K562 (cell line): Measurements from ENCODE around the gene PACS2. TPM values are rescaled to one million over a fixed set of nuclear protein-coding genes. Genes with fewer than 3 reads are reported as not detected.

Source experiments
- ATAC-seq: fragments of 200-7000 bp; cut with Tn5 transposase; 3 replicates; pipeline ENCODE4 v1.9.1; 2020; ENCODE audit warnings: moderate library complexity
- BruUV-seq: library from RNA; stranded (reverse); fragments of 400-500 nt; replicated peaks from 2 replicates; lab custom pipeline; 2021; lab: Mats Ljungman, UMichigan
- CTCF ChIA-PET: fragments of 300-600 bp; formaldehyde crosslinking; extraction: SDS; loops from one replicate; lab custom pipeline; 2021; ENCODE audit warnings: low intra/inter-chr PET ratio; lab: Yijun Ruan, JAX
- POLR2A ChIA-PET: fragments of 300-600, 350-650 bp; sonication (Branson Sonifier 250); formaldehyde crosslinking; extraction: SDS; loops from one replicate; lab custom pipeline; 2021; ENCODE audit warnings: antibody characterized with exemption, inconsistent platforms; lab: Yijun Ruan, JAX
- DNase-seq, 4 experiments: peaks; one replicate each; pipeline versions ENCODE4 v3.0.0 to v3.0.0-alpha.2; 2011 to 2018; ENCODE audit warnings: low spot score in 3 of 4, mixed read lengths in 3 of 4; ENCODE audit errors: extremely low read depth in 1 of 4
- FAIRE-seq: peaks from 2 replicates; lab custom pipeline; 2011; peaks lifted over from hg19 to GRCh38; lab: Jason Lieb, UNC
- H2AFZ ChIP-seq: 2 replicates; pipeline ENCODE4 v1.6.0; 2011; ENCODE audit warnings: low read depth, low read length, control low read depth, inconsistent platforms
- H3K27ac ChIP-seq: fragments of 200-600 bp; 3 replicates; pipeline ENCODE4 v1.8.0; 2011; ENCODE audit warnings: low read depth, mild to moderate bottlenecking, control low read depth, inconsistent platforms, low read length, moderate library complexity, mixed read lengths; ENCODE audit errors: extremely low read depth
- H3K27me3 ChIP-seq, 2 experiments: fragments of 300-600 bp in 1 of 2; 2 replicates in 1 of 2; 3 replicates in 1 of 2; pipeline versions ENCODE4 v1.6.0 to v1.8.0; 2011; ENCODE audit warnings: inconsistent platforms in 2 of 2, low read length in 2 of 2, mild to moderate bottlenecking in 1 of 2, mixed read lengths in 1 of 2, moderate library complexity in 1 of 2; ENCODE audit not compliant: control insufficient read depth in 2 of 2, insufficient read depth in 2 of 2
- H3K36me3 ChIP-seq: fragments of 300-600 bp; 3 replicates; pipeline ENCODE4 v1.8.0; 2011; ENCODE audit warnings: mild to moderate bottlenecking, low read length, inconsistent platforms; ENCODE audit not compliant: control insufficient read depth, insufficient read depth
- H3K4me1 ChIP-seq, 2 experiments: fragments of 200-600 bp in 1 of 2; replicated peaks in 1 of 2; 2 replicates in 1 of 2; 3 replicates in 1 of 2; pipeline versions ENCODE4 v1.5.1 to v1.8.0; 2011; ENCODE audit warnings: inconsistent platforms in 2 of 2, low read length in 2 of 2, mild to moderate bottlenecking in 1 of 2, mixed read lengths in 1 of 2, moderate library complexity in 1 of 2; ENCODE audit not compliant: control insufficient read depth in 2 of 2, insufficient read depth in 2 of 2
- H3K4me2 ChIP-seq: 2 replicates; pipeline ENCODE4 v1.6.1; 2011; ENCODE audit warnings: low read length, control low read depth, inconsistent platforms, mixed read lengths; ENCODE audit not compliant: insufficient read depth
- H3K4me3 ChIP-seq: fragments of 200-600 bp; sonication (generic), shearing (Covaris generic); 2 replicates; pipeline ENCODE4 v1.5.1; 2016; ENCODE audit warnings: control low read depth, inconsistent platforms
- H3K79me2 ChIP-seq: fragments of 200-600 bp; 3 replicates; pipeline ENCODE4 v1.8.0; 2011; ENCODE audit warnings: low read length, inconsistent platforms; ENCODE audit not compliant: control insufficient read depth, insufficient read depth
- H3K9ac ChIP-seq, 2 experiments: 2 replicates each; pipeline versions ENCODE4 v1.6.0 to v1.6.1; 2011; ENCODE audit warnings: low read depth in 2 of 2, low read length in 2 of 2, control low read depth in 1 of 2, inconsistent platforms in 1 of 2, mild to moderate bottlenecking in 1 of 2, mixed read lengths in 1 of 2; ENCODE audit not compliant: insufficient read depth in 1 of 2
- H3K9me1 ChIP-seq: one replicate; pipeline ENCODE4 v1.6.0; 2011; ENCODE audit warnings: inconsistent platforms, mild to moderate bottlenecking, low read length, moderate library complexity; ENCODE audit not compliant: control insufficient read depth, insufficient read depth
- H3K9me3 ChIP-seq: replicated peaks from 2 replicates; pipeline ENCODE4 v1.5.1; 2011; ENCODE audit warnings: low read depth, low read length, inconsistent platforms; ENCODE audit not compliant: control insufficient read depth, insufficient read depth
- H4K20me1 ChIP-seq: replicated peaks from 2 replicates; pipeline ENCODE4 v1.6.1; 2011; ENCODE audit warnings: low read length, inconsistent platforms, mixed read lengths; ENCODE audit not compliant: control insufficient read depth, insufficient read depth
- CHCHD3 ChIP-seq: fragments of 250-450 bp; sonication (Bioruptor Pico); IDR thresholded peaks from 2 replicates; pipeline ENCODE4 v2.1.2; 2022; ENCODE audit warnings: mild to moderate bottlenecking
- DIDO1 ChIP-seq: fragments of 450-650 bp; IDR thresholded peaks from 2 replicates; pipeline ENCODE4 v1.6.1; 2016; ENCODE audit warnings: low read depth, missing biosample characterization, missing genetic modification characterization
- GABPA ChIP-seq: fragments of 200-800 bp; sonication (Bioruptor generic); conservative IDR thresholded peaks from 2 replicates; pipeline ENCODE4 v1.6.1; 2016; ENCODE audit warnings: low read depth, missing genetic modification characterization, missing compliant biosample characterization
- IRF1 ChIP-seq: sonication (generic); formaldehyde crosslinking; IDR thresholded peaks from 2 replicates; pipeline ENCODE4 v1.8.0; 2022; ENCODE audit warnings: missing genetic modification reagents, mild to moderate bottlenecking, borderline replicate concordance
- MYC ChIP-seq, 2 experiments: fragments of 250-450 bp in 1 of 2; sonication (Bioruptor Pico) in 1 of 2; IDR thresholded peaks; 2 replicates each; pipeline versions ENCODE4 v1.5.1 to v1.6.1; 2012 to 2021; ENCODE audit warnings: low read depth in 2 of 2, borderline replicate concordance in 1 of 2, improper control_type of control experiment in 1 of 2, low read length in 1 of 2, mild to moderate bottlenecking in 1 of 2, moderate library complexity in 1 of 2
- NCOR1 ChIP-seq: fragments of 450-650 bp; IDR thresholded peaks from 2 replicates; pipeline ENCODE4 v1.6.1; 2016; ENCODE audit warnings: mild to moderate bottlenecking, moderate library complexity
- NONO ChIP-seq, 2 experiments: fragments of 200-400 bp in 1 of 2; fragments of 450-650 bp in 1 of 2; formaldehyde crosslinking in 1 of 2; IDR thresholded peaks; 2 replicates each; pipeline ENCODE4 v1.6.1; 2017; ENCODE audit warnings: low read depth in 2 of 2, mild to moderate bottlenecking in 2 of 2, moderate library complexity in 2 of 2, low read length in 1 of 2
- NR2C1 ChIP-seq, 2 experiments: fragments of 450-650 bp; IDR thresholded peaks; 2 replicates each; pipeline ENCODE4 v1.6.1; 2017; ENCODE audit warnings: mild to moderate bottlenecking in 2 of 2, antibody characterized with exemption in 1 of 2, inconsistent platforms in 1 of 2, missing compliant biosample characterization in 1 of 2, missing genetic modification characterization in 1 of 2
- RBM14 ChIP-seq: fragments of 200-400 bp; formaldehyde crosslinking; IDR thresholded peaks from 2 replicates; pipeline ENCODE4 v1.6.1; 2018; ENCODE audit warnings: low read depth, mild to moderate bottlenecking, low read length, moderate library complexity, borderline replicate concordance; ENCODE audit not compliant: insufficient read depth
- RBM17 ChIP-seq: fragments of 200-400 bp; formaldehyde crosslinking; IDR thresholded peaks from 2 replicates; pipeline ENCODE4 v1.6.1; 2017; ENCODE audit warnings: low read depth, mild to moderate bottlenecking, low read length, borderline replicate concordance
- TAF7 ChIP-seq: fragments of 450-650 bp; IDR thresholded peaks from 2 replicates; pipeline ENCODE4 v1.6.1; 2016; ENCODE audit warnings: missing genetic modification characterization, missing compliant biosample characterization
- TAL1 ChIP-seq: fragments of 450-650 bp; IDR thresholded peaks from 2 replicates; pipeline ENCODE4 v1.6.1; 2016; ENCODE audit warnings: mild to moderate bottlenecking
- THRAP3 ChIP-seq: fragments of 450-650 bp; IDR thresholded peaks from 2 replicates; pipeline ENCODE4 v1.6.1; 2016; ENCODE audit warnings: mild to moderate bottlenecking, inconsistent platforms, borderline replicate concordance
- ZBED1 ChIP-seq: IDR thresholded peaks from 2 replicates; pipeline ENCODE4 v1.6.1; 2014
- ZNF133 ChIP-seq: fragments of 250-450 bp; sonication (Bioruptor Pico); IDR thresholded peaks from 2 replicates; pipeline ENCODE4 v1.4.0; 2020; ENCODE audit warnings: mild to moderate bottlenecking
- ZNF511 ChIP-seq: sonication (generic); formaldehyde crosslinking; IDR thresholded peaks from 2 replicates; pipeline ENCODE4 v1.8.0; 2022; ENCODE audit warnings: mild to moderate bottlenecking, missing genetic modification reagents
- WGBS: fragments of 100-300 bp; shearing (Covaris generic); methylation state at CpG from one replicate; pipeline ENCODE4 v1.1.6; 2016; ENCODE audit warnings: low coverage, mixed read lengths; ENCODE audit not compliant: insufficient coverage; ENCODE audit errors: missing lambda C conversion rate; 5-methylcytosine and 5-hydroxymethylcytosine counted together
- in situ Hi-C: fragments of 300-500 bp; cut with MboI; formaldehyde crosslinking; loops from 4 replicates; pipeline ENCODE4 v1.15.0; 2018; ENCODE audit warnings: inconsistent platforms, mixed read lengths
- intact Hi-C: fragments of 100-400 bp; cut with micrococcal nuclease; formaldehyde crosslinking; loops from 2 replicates; pipeline ENCODE4 v1.14.2; 2022
- polyA plus RNA-seq, 8 experiments: library from polyadenylated mRNA; depleted of rRNA in 4 of 8; stranded (reverse) in 5 of 8; unstranded in 3 of 8; fragments of >200 nt; fragmentation: Nextera tagmentation in 2 of 8; fragmentation: Illumina TruSeq in 1 of 8; extraction: Ambion mirVana in 2 of 8; extraction: Trizol in 1 of 8; gene quantifications; 2 replicates each; pipeline versions ENCODE4 v1.2.1 to v1.2.3, GENCODE V29; 2011 to 2014; ENCODE audit warnings: inconsistent platforms in 1 of 8, missing spikeins in 1 of 8
- total RNA-seq, 7 experiments: library from RNA; depleted of rRNA in 6 of 7; stranded (reverse); fragments of >200 nt in 6 of 7; fragmentation: Illumina TruSeq in 2 of 7; extraction: Trizol in 2 of 7; gene quantifications; 2 replicates each; pipeline versions ENCODE4 v1.2.1 to v1.2.3, GENCODE V29; 2011 to 2021; ENCODE audit warnings: low replicate concordance in 1 of 7
- TF ChIP-seq, protein P1 (sequence below): fragments of 150-350 bp; IDR thresholded peaks from 2 replicates; pipeline ENCODE4 v1.6.1; 2014; ENCODE audit warnings: low read depth, mild to moderate bottlenecking, low read length, borderline replicate concordance
- TF ChIP-seq, protein P2 (sequence below): IDR thresholded peaks from 2 replicates; pipeline ENCODE4 v1.6.1; 2011; ENCODE audit not compliant: insufficient read length; ENCODE audit errors: extremely low read depth

PACS2 gene
- total and polyA plus RNA-seq, 9 of the 15 experiments (the other 6 are each of a cell fraction or from before 2014, with no cell fraction given): 0.11 to 20.8 (median 9.9) TPM

- H3K9ac ChIP-seq: no peak overlapping the region
- 92% methylated on average over 2 of the region's 2 CpGs for WGBS
- no peaks in the 10 kb centered on the region for H3K9me3 ChIP-seq
- H2AFZ ChIP-seq: no peak overlapping the region
- CTCF ChIA-PET: interaction anchor here (0.7 kb wide), 1 partner anchor 9 kb away, joined by 3 read pairs; no protein-coding TSS in a partner anchor
- no peak for FAIRE-seq
- H3K9me1 ChIP-seq: no peaks in the 10 kb centered on the region
- intact Hi-C loops (no loop called here), in situ Hi-C loops (no loop called here)
- no peak for DNase-seq
- H3K4me3 ChIP-seq: no peak overlapping the region
- H3K4me2 ChIP-seq: no peak overlapping the region
- H4K20me1 ChIP-seq: no peaks in the 10 kb centered on the region
- no peak for ATAC-seq
- BruUV-seq: no TSS peak
- POLR2A ChIA-PET: interaction anchor here (0.7 kb wide), 1 partner anchor 49 kb away, joined by 3 read pairs; no protein-coding TSS in a partner anchor
- no peaks in the 10 kb centered on the region for H3K36me3 ChIP-seq
- no peak overlapping the region for H3K27ac ChIP-seq
- H3K4me1 ChIP-seq: peaks cover 0 to 35% of the 10 kb centered on the region in 2 experiments; a peak in 3 of 5 replicates
- H3K79me2 ChIP-seq: no peaks in the 10 kb centered on the region
- peaks cover 0 to 10% of the 10 kb centered on the region in 2 experiments; a peak in 1 of 5 replicates for H3K27me3 ChIP-seq
- no peak for TF ChIP-seq RBM14
- no peak for TF ChIP-seq NCOR1
- no peak for TF ChIP-seq MYC (IDR thresholded peaks at IDR 0.05; ENCODE audit: low read depth, low read length)
- TF ChIP-seq MYC (CRISPR knock-in tag; IDR thresholded peaks at IDR 0.05; ENCODE audit: borderline replicate concordance, low read depth): no peak
- no peak for TF ChIP-seq CHCHD3 (CRISPR knock-in tag)
- no peak for TF ChIP-seq ZNF511
- TF ChIP-seq ZBED1: no peak
- no peak for TF ChIP-seq DIDO1
- TF ChIP-seq, protein P1, sequence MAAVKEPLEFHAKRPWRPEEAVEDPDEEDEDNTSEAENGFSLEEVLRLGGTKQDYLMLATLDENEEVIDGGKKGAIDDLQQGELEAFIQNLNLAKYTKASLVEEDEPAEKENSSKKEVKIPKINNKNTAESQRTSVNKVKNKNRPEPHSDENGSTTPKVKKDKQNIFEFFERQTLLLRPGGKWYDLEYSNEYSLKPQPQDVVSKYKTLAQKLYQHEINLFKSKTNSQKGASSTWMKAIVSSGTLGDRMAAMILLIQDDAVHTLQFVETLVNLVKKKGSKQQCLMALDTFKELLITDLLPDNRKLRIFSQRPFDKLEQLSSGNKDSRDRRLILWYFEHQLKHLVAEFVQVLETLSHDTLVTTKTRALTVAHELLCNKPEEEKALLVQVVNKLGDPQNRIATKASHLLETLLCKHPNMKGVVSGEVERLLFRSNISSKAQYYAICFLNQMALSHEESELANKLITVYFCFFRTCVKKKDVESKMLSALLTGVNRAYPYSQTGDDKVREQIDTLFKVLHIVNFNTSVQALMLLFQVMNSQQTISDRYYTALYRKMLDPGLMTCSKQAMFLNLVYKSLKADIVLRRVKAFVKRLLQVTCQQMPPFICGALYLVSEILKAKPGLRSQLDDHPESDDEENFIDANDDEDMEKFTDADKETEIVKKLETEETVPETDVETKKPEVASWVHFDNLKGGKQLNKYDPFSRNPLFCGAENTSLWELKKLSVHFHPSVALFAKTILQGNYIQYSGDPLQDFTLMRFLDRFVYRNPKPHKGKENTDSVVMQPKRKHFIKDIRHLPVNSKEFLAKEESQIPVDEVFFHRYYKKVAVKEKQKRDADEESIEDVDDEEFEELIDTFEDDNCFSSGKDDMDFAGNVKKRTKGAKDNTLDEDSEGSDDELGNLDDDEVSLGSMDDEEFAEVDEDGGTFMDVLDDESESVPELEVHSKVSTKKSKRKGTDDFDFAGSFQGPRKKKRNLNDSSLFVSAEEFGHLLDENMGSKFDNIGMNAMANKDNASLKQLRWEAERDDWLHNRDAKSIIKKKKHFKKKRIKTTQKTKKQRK: no peak
- no peak for TF ChIP-seq RBM17
- no peak for TF ChIP-seq THRAP3
- TF ChIP-seq TAL1: no peak
- TF ChIP-seq IRF1 (CRISPR knock-in tag): no peak
- TF ChIP-seq NR2C1 (IDR thresholded peaks at IDR 0.05): no peak
- TF ChIP-seq NR2C1 (tag; IDR thresholded peaks at IDR 0.05): no peak
- TF ChIP-seq, protein P2, sequence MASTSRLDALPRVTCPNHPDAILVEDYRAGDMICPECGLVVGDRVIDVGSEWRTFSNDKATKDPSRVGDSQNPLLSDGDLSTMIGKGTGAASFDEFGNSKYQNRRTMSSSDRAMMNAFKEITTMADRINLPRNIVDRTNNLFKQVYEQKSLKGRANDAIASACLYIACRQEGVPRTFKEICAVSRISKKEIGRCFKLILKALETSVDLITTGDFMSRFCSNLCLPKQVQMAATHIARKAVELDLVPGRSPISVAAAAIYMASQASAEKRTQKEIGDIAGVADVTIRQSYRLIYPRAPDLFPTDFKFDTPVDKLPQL: no peak
- no peak for TF ChIP-seq NONO (IDR thresholded peaks at IDR 0.05; ENCODE audit: low read depth in 2 of 2, low read length in 1 of 2)
- no peak for TF ChIP-seq ZNF133 (CRISPR knock-in tag)
- TF ChIP-seq TAF7: no peak
- TF ChIP-seq GABPA (tag): no peak
These were observed 99.0 kb downstream of the PACS2 start for GRCh38 chr14:105413544-105413886.
